Measurements from ENCODE around the gene PPFIBP1.

The PPFIBP1 gene

GRCh38 chr12:27673101-27673718, 149.2 kb downstream of the PPFIBP1 start:
- no peak for DNase-seq

- DNase-seq: no peak
Measured at GRCh38 chr12:27674989-27675388, 151.0 kb downstream of the PPFIBP1 start.

GRCh38 chr12:27680619-27681018, 156.6 kb downstream of the PPFIBP1 start:
- no peak for DNase-seq

- no peak for DNase-seq
Measured at GRCh38 chr12:27682534-27682933, 158.5 kb downstream of the PPFIBP1 start.

GRCh38 chr12:27685274-27685673, 161.3 kb downstream of the PPFIBP1 start:
- DNase-seq: no peak

- DNase-seq: no peak
Measured at GRCh38 chr12:27686147-27686546, 162.1 kb downstream of the PPFIBP1 start.

GRCh38 chr12:27688671-27689070, 164.7 kb downstream of the PPFIBP1 start:
- DNase-seq: no peak

- DNase-seq: no peak
Measured at GRCh38 chr12:27689558-27690180, 165.7 kb downstream of the PPFIBP1 start.

GRCh38 chr12:27693403-27693802, 169.4 kb downstream of the PPFIBP1 start:
- no peak for DNase-seq

- DNase-seq: no peak
Measured at GRCh38 chr12:27695556-27696292, 171.7 kb downstream of the PPFIBP1 start.

- no peak for DNase-seq
Measured at GRCh38 chr12:27696293-27696652, 172.3 kb downstream of the PPFIBP1 start, which contains the start of gene REP15. TSS of gene REP15 (plus strand) at chr12:27696447. CDS start at chr12:27696563, 116 bp downstream.

- DNase-seq: no peak
Measured at GRCh38 chr12:27696864-27697564, 173.0 kb downstream of the PPFIBP1 start.

- peak; percentile 79 to 84 (median 81) for DNase-seq
Measured at GRCh38 chr12:27703720-27704452, 179.9 kb downstream of the PPFIBP1 start.

- no peak for DNase-seq
Measured at GRCh38 chr12:27705263-27705662, 181.3 kb downstream of the PPFIBP1 start.

- no peak for DNase-seq
Measured at GRCh38 chr12:27707216-27707615, 183.2 kb downstream of the PPFIBP1 start.

- no peak for DNase-seq
Measured at GRCh38 chr12:27709212-27709931, 185.4 kb downstream of the PPFIBP1 start.

GRCh38 chr12:27709932-27710591, 186.1 kb downstream of the PPFIBP1 start:
- DNase-seq: peak in 1 of 3 donors; percentile 35

- DNase-seq: peak; percentile 94 to 97 (median 96)
Measured at GRCh38 chr12:27710592-27711316, 186.7 kb downstream of the PPFIBP1 start, which contains the start of gene MRPS35. TSS of gene MRPS35 (plus strand) at chr12:27710832. CDS start at chr12:27710844, 12 bp downstream.

GRCh38 chr12:27711317-27711682, 187.3 kb downstream of the PPFIBP1 start:
- DNase-seq: peak in 1 of 3 donors; percentile 9

GRCh38 chr12:27711967-27712366, 188.0 kb downstream of the PPFIBP1 start:
- peak in 2 of 3 donors; percentile 27 to 32 for DNase-seq

GRCh38 chr12:27723212-27723611, 199.2 kb downstream of the PPFIBP1 start:
- DNase-seq: no peak

All from suppressor macrophage treated with lipopolysaccharide for 1 hour (primary cell).